ENCODE data around the gene MAGEA6. TPM values are rescaled to one million over a fixed set of nuclear protein-coding genes. Genes with fewer than 3 reads are reported as not detected.

The MAGEA6 gene
- total and polyA plus RNA-seq, 9 of the 15 experiments (the other 6 are each of a cell fraction or from before 2014, with no cell fraction given), result 15.4 to 132 (median 95.5) TPM

- TF ChIP-seq ZBTB40 (IDR thresholded peaks at IDR 0.05) (peak; percentile 89), ZBTB40 (CRISPR knock-in tag; IDR thresholded peaks at IDR 0.05) (no peak), ZKSCAN1 (IDR thresholded peaks at IDR 0.05; ENCODE audit: low read depth, low read length) (0 out of 2 replicates have a peak, but pooled peaks have one; percentile 28), NR2C2 (CRISPR knock-in tag; IDR thresholded peaks at IDR 0.05) (peak; percentile 87), NR2C2 (tag; IDR thresholded peaks at IDR 0.05) (peak; percentile 95), HCFC1 (IDR thresholded peaks at IDR 0.05; ENCODE audit: low read depth, low read length) (peak; percentile 73), MIER1 (IDR thresholded peaks at IDR 0.05; ENCODE audit: low read depth) (no peak), SIRT6 (IDR thresholded peaks at IDR 0.05; ENCODE audit: low read depth, low read length) (no peak), ZBTB8A (IDR thresholded peaks at IDR 0.05; ENCODE audit: partially characterized antibody) (no peak), LARP7 (IDR thresholded peaks at IDR 0.05) (no peak), ATF1 (CRISPR knock-in tag; IDR thresholded peaks at IDR 0.05) (peak; percentile 48), ATF1 (tag; IDR thresholded peaks at IDR 0.05) (peak; percentile 53), GABPB1 (CRISPR knock-in tag; IDR thresholded peaks at IDR 0.05) (peak; percentile 89), NUFIP1 (IDR thresholded peaks at IDR 0.05; ENCODE audit: partially characterized antibody) (no peak), NFIC (IDR thresholded peaks at IDR 0.05) (no peak), C11orf30 (IDR thresholded peaks at IDR 0.05; ENCODE audit: low read depth) (peak; percentile 87), ZNF717 (CRISPR knock-in tag; IDR thresholded peaks at IDR 0.05) (no peak), VEZF1 (CRISPR knock-in tag; IDR thresholded peaks at IDR 0.05) (peak; percentile 34; the same call in 1 of the 2 replicates), STAT5B (CRISPR knock-in tag; IDR thresholded peaks at IDR 0.05) (no peak), TCF7L2 (IDR thresholded peaks at IDR 0.05; ENCODE audit: low read depth, low read length) (no peak)
Observed at GRCh38 chrX:152733261-152733975, 36.1 kb downstream of the MAGEA6 start, which contains the start of the genes CSAG1 and MAGEA12 (continued).

All from K562 (cell line).